ENCODE data around the gene ZNF793.

GRCh38 chr19:37467608-37468090, 39.1 kb upstream of the ZNF793 start:
- no peak for TF ChIP-seq CTCF (IDR thresholded peaks at IDR 0.05)
- TF ChIP-seq EP300 (IDR thresholded peaks at IDR 0.05): no peak
- no peak for TF ChIP-seq POLR2A (IDR thresholded peaks at IDR 0.05)
- no peak for TF ChIP-seq POLR2AphosphoS5 (IDR thresholded peaks at IDR 0.05)
